Spleen (tissue), 7 donors: ENCODE results near the gene TAAR5.
"Not testable (repeated sequence)": the region's sequence is repeated elsewhere in the genome, so short reads cannot be mapped to it uniquely, and the experiment has no call there.

Experiments
- POLR2A ChIP-seq, 3 donors: fragments of 450-650 bp; IDR thresholded peaks; one replicate each; pipeline ENCODE4 v1.5.1; 2017; ENCODE audit warnings: antibody characterized with exemption in 3 of 3, mild to moderate bottlenecking in 1 of 3
- POLR2AphosphoS5 ChIP-seq, 3 donors: sonication (generic); formaldehyde crosslinking; IDR thresholded peaks; one replicate each; pipeline ENCODE4 v1.5.1; 2017; ENCODE audit warnings: antibody characterized with exemption in 3 of 3
- TF ChIP-seq, protein P1 (sequence below), 11 experiments: fragments of 200-600 bp in 7 of 11; fragments of 450-650 bp in 4 of 11; sonication (generic) in 4 of 11; IDR thresholded peaks in 8 of 11; conservative IDR thresholded peaks in 3 of 11; 1 replicate in 7 of 11; 2 replicates in 4 of 11; pipeline versions ENCODE4 v1.4.0 to v1.8.0; 2016 to 2021; ENCODE audit warnings: antibody characterized with exemption in 11 of 11, inconsistent platforms in 4 of 11, mild to moderate bottlenecking in 1 of 11
- donor health status: DM: no; HTN: no; CAD: no; lungs with moderate emphysema.
- donor health status: DM: no; HTN: no; CAD: no.
- donor health status: DM: no; HTN: no; CAD: no.

DNA sequence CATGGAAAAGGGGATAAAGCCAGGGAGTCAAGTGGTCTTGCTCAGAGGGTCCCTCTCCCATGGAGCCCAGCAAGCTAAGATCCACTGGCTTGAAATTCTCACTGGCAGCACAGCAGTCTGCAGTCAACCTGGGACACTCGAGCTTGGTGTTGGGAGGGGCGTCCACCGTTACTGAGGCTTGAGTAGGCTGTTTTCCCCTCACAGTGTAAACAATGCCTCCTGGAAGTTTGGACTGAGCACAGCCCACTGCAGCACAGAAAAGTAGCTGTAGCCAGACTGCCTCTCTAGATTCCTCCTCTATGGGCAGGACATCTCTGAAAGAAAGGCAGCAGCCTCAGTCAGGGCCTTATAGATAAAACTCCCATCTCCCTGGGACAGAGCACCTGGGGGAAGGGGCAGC, 45.7 kb upstream of the TAAR5 start:
- not testable (repeated sequence) for TF ChIP-seq POLR2A, POLR2AphosphoS5 (IDR thresholded peaks at IDR 0.05)
- TF ChIP-seq, protein P1, sequence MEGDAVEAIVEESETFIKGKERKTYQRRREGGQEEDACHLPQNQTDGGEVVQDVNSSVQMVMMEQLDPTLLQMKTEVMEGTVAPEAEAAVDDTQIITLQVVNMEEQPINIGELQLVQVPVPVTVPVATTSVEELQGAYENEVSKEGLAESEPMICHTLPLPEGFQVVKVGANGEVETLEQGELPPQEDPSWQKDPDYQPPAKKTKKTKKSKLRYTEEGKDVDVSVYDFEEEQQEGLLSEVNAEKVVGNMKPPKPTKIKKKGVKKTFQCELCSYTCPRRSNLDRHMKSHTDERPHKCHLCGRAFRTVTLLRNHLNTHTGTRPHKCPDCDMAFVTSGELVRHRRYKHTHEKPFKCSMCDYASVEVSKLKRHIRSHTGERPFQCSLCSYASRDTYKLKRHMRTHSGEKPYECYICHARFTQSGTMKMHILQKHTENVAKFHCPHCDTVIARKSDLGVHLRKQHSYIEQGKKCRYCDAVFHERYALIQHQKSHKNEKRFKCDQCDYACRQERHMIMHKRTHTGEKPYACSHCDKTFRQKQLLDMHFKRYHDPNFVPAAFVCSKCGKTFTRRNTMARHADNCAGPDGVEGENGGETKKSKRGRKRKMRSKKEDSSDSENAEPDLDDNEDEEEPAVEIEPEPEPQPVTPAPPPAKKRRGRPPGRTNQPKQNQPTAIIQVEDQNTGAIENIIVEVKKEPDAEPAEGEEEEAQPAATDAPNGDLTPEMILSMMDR (IDR thresholded peaks at IDR 0.05 in 8 of 11, conservative IDR thresholded peaks at IDR 0.05 in 3 of 11): not testable (repeated sequence)
